IMR-90 (cell line): ENCODE measurements around the gene LRP1-AS. TPM values are rescaled to one million over a fixed set of nuclear protein-coding genes. Genes with fewer than 3 reads are reported as not detected.

Experiments
- ATAC-seq: fragments of 200-7000 bp; cut with Tn5 transposase; 2 replicates; pipeline ENCODE4 v1.9.1; 2020; ENCODE audit warnings: low read depth, mild to moderate bottlenecking, moderate library complexity
- BruUV-seq: library from RNA; stranded (reverse); fragments of 400-500 nt; replicated peaks from 2 replicates; lab custom pipeline; 2021; lab: Mats Ljungman, UMichigan
- CTCF ChIA-PET: fragments of 300-600 bp; formaldehyde crosslinking; extraction: SDS; loops from one replicate; lab custom pipeline; 2021; ENCODE audit warnings: antibody characterized with exemption; lab: Yijun Ruan, JAX
- POLR2A ChIA-PET: fragments of 300-600 bp; sonication (Branson Sonifier 250); formaldehyde crosslinking; loops from one replicate; lab custom pipeline; 2022; ENCODE audit warnings: antibody characterized with exemption; ENCODE audit not compliant: unreplicated experiment; lab: Charles Lee
- DNase-seq: peaks from one replicate; pipeline ENCODE4 v3.0.0; 2013
- H2AFZ ChIP-seq: replicated peaks from 2 replicates; pipeline ENCODE3; 2013; ENCODE audit warnings: low read length, mild to moderate bottlenecking; ENCODE audit not compliant: poor library complexity
- H2AK5ac ChIP-seq: 2 replicates; pipeline ENCODE4 v1.6.1; 2013; ENCODE audit warnings: low read depth, low read length, inconsistent platforms
- H2AK9ac ChIP-seq: replicated peaks from 2 replicates; pipeline ENCODE3; 2013; ENCODE audit warnings: mild to moderate bottlenecking, low read depth, low read length, moderate library complexity; ENCODE audit not compliant: poor library complexity
- H2BK120ac ChIP-seq: 2 replicates; pipeline ENCODE4 v1.6.1; 2013; ENCODE audit warnings: low read depth, low read length, inconsistent platforms
- H2BK15ac ChIP-seq: 3 replicates; pipeline ENCODE4 v1.6.1; 2013; ENCODE audit warnings: low read depth, low read length, inconsistent platforms
- H2BK20ac ChIP-seq: 2 replicates; pipeline ENCODE4 v1.6.1; 2013; ENCODE audit warnings: low read depth, mild to moderate bottlenecking, inconsistent platforms, low read length, moderate library complexity
- H2BK5ac ChIP-seq: 2 replicates; pipeline ENCODE4 v1.6.1; 2013; ENCODE audit warnings: mild to moderate bottlenecking, low read depth, low read length, inconsistent platforms; ENCODE audit not compliant: poor library complexity, severe bottlenecking
- H3K14ac ChIP-seq: replicated peaks from 2 replicates; pipeline ENCODE4 v1.6.1; 2013; ENCODE audit warnings: low read depth, low read length, inconsistent platforms
- H3K18ac ChIP-seq: 2 replicates; pipeline ENCODE4 v1.6.1; 2013; ENCODE audit warnings: low read depth, low read length, control low read depth
- H3K23ac ChIP-seq: 2 replicates; pipeline ENCODE4 v1.6.1; 2013; ENCODE audit warnings: low read depth, low read length, inconsistent platforms
- H3K27ac ChIP-seq: 2 replicates; pipeline ENCODE4 v1.5.1; 2013; ENCODE audit warnings: mild to moderate bottlenecking, control low read depth, low read length; ENCODE audit not compliant: insufficient read depth
- H3K27me3 ChIP-seq: 2 replicates; pipeline ENCODE4 v1.6.1; 2013; ENCODE audit warnings: low read length; ENCODE audit not compliant: control insufficient read depth, insufficient read depth
- H3K36me3 ChIP-seq: 2 replicates; pipeline ENCODE4 v1.6.1; 2013; ENCODE audit warnings: low read length, mixed read lengths; ENCODE audit not compliant: control insufficient read depth, insufficient read depth
- H3K4ac ChIP-seq: 2 replicates; pipeline ENCODE4 v1.6.1; 2013; ENCODE audit warnings: low read depth, low read length, inconsistent platforms
- H3K4me1 ChIP-seq: 2 replicates; pipeline ENCODE4 v1.6.1; 2013; ENCODE audit warnings: low read length, mixed read lengths; ENCODE audit not compliant: control insufficient read depth, insufficient read depth
- H3K4me2 ChIP-seq: 2 replicates; pipeline ENCODE4 v1.6.1; 2013; ENCODE audit warnings: low read depth, mild to moderate bottlenecking, control low read depth, low read length, moderate library complexity
- H3K4me3 ChIP-seq: 2 replicates; pipeline ENCODE4 v1.5.1; 2013; ENCODE audit warnings: low read depth, mild to moderate bottlenecking, control low read depth, low read length, moderate library complexity; ENCODE audit not compliant: insufficient read depth
- H3K56ac ChIP-seq: 2 replicates; pipeline ENCODE4 v1.6.1; 2013; ENCODE audit warnings: low read length, inconsistent platforms; ENCODE audit not compliant: insufficient read depth; ENCODE audit errors: extremely low read depth
- H3K79me1 ChIP-seq, 2 experiments: 2 replicates each; pipeline ENCODE4 v1.6.1; 2013; ENCODE audit warnings: low read length in 2 of 2, inconsistent platforms in 1 of 2, low read depth in 1 of 2
- H3K9ac ChIP-seq: 2 replicates; pipeline ENCODE4 v1.6.1; 2013; ENCODE audit warnings: low read depth, low read length, control low read depth
- H3K9me1 ChIP-seq: 2 replicates; pipeline ENCODE4 v1.6.1; 2013; ENCODE audit warnings: low read length, inconsistent platforms; ENCODE audit not compliant: insufficient read depth
- H3K9me3 ChIP-seq: 2 replicates; pipeline ENCODE4 v1.6.1; 2013; ENCODE audit warnings: low read length; ENCODE audit not compliant: control insufficient read depth, insufficient read depth
- H4K20me1 ChIP-seq: 2 replicates; pipeline ENCODE4 v1.6.1; 2013; ENCODE audit warnings: low read length, inconsistent platforms; ENCODE audit not compliant: insufficient read depth
- H4K5ac ChIP-seq: 2 replicates; pipeline ENCODE4 v1.6.1; 2013; ENCODE audit warnings: mild to moderate bottlenecking, low read depth, low read length, control low read depth
- H4K8ac ChIP-seq, 2 experiments: 2 replicates each; pipeline ENCODE4 v1.6.1; 2013; ENCODE audit warnings: low read depth in 2 of 2, low read length in 2 of 2, control low read depth in 1 of 2, inconsistent platforms in 1 of 2
- H4K91ac ChIP-seq: 2 replicates; pipeline ENCODE4 v1.6.1; 2013; ENCODE audit warnings: low read depth, low read length, inconsistent platforms; ENCODE audit not compliant: insufficient read depth
- BHLHE40 ChIP-seq: fragments of 150-350 bp; IDR thresholded peaks from 2 replicates; pipeline ENCODE4 v1.6.1; 2016; ENCODE audit warnings: mild to moderate bottlenecking, low read depth, low read length
- CEBPB ChIP-seq: IDR thresholded peaks from 2 replicates; pipeline ENCODE4 v1.6.1; 2012; ENCODE audit warnings: low read depth, low read length, improper control_type of control experiment
- CTCF ChIP-seq: conservative IDR thresholded peaks from 2 replicates; pipeline ENCODE4 v1.5.1; 2012; ENCODE audit warnings: mild to moderate bottlenecking, low read depth, low read length, improper control_type of control experiment
- FOS ChIP-seq: fragments of 150-350 bp; IDR thresholded peaks from 2 replicates; pipeline ENCODE4 v1.6.1; 2016; ENCODE audit warnings: low read depth, low read length
- MXI1 ChIP-seq: IDR thresholded peaks from 2 replicates; pipeline ENCODE4 v1.6.1; 2012; ENCODE audit warnings: low read depth, mild to moderate bottlenecking, low read length, moderate library complexity, borderline replicate concordance
- NFE2L2 ChIP-seq: fragments of 150-350 bp; IDR thresholded peaks from 2 replicates; pipeline ENCODE4 v1.6.1; 2016; ENCODE audit warnings: low read depth, mild to moderate bottlenecking, low read length
- RAD21 ChIP-seq: IDR thresholded peaks from 2 replicates; pipeline ENCODE4 v1.6.1; 2012; ENCODE audit warnings: low read length, improper control_type of control experiment
- RCOR1 ChIP-seq: IDR thresholded peaks from 2 replicates; pipeline ENCODE4 v1.6.1; 2012; ENCODE audit warnings: mild to moderate bottlenecking, low read length, improper control_type of control experiment; ENCODE audit not compliant: insufficient replicate concordance
- RFX5 ChIP-seq: IDR thresholded peaks from 2 replicates; pipeline ENCODE4 v1.8.0; 2012; ENCODE audit warnings: low read depth, mild to moderate bottlenecking, low read length, moderate library complexity
- SMC3 ChIP-seq: fragments of 150-350 bp; IDR thresholded peaks from 2 replicates; pipeline ENCODE4 v1.6.1; 2016; ENCODE audit warnings: low read depth, mild to moderate bottlenecking, antibody characterized with exemption, low read length, moderate library complexity
- WGBS, 2 experiments: methylation state at CpG; one replicate each; pipeline versions ENCODE4 v1.1.5 to v1.1.7; 2013; ENCODE audit warnings: missing lambda C conversion rate in 2 of 2; ENCODE audit not compliant: insufficient read length in 1 of 2; ENCODE audit errors: extremely low coverage in 2 of 2; 5-methylcytosine and 5-hydroxymethylcytosine counted together
- dilution Hi-C: fragments of 300-500 bp; cut with HindIII; formaldehyde crosslinking; loops from one replicate; pipeline ENCODE4 v1.14.3; 2018; ENCODE audit warnings: low sequenced_read_pairs; ENCODE audit not compliant: unreplicated experiment
- in situ Hi-C: fragments of 300-500 bp; cut with MboI; formaldehyde crosslinking; loops from 3 replicates; pipeline ENCODE4 v1.14.3; 2019; ENCODE audit warnings: low sequenced_read_pairs, inconsistent platforms, mixed read lengths
- intact Hi-C: fragments of 100-400 bp; cut with micrococcal nuclease; formaldehyde crosslinking; loops from 2 replicates; pipeline ENCODE4 v1.10.0; 2022
- polyA plus RNA-seq, 3 experiments: library from polyadenylated mRNA; depleted of rRNA; stranded (reverse); fragments of >200 nt; gene quantifications; 2 replicates each; pipeline ENCODE4 v1.2.3, GENCODE V29; 2012; ENCODE audit warnings: low replicate concordance in 1 of 3
- total RNA-seq: library from RNA; depleted of rRNA; stranded (reverse); fragments of >200 nt; gene quantifications from 2 replicates; pipeline ENCODE4 v1.2.3, GENCODE V29; 2012

Gene LRP1-AS
- total and polyA plus RNA-seq, 2 of the 4 experiments (the other 2 are of a cell fraction), result not detected

GRCh38 chr12:57116580-57117281 is 30.7 kb downstream of the LRP1-AS start:
- Histone ChIP-seq H3K23ac (no peak overlapping the region), H3K9ac (no peak overlapping the region), H2AK5ac (0 out of 2 replicates have a peak overlapping the region, but pooled peaks have one; percentile 21), H2BK15ac (no peak overlapping the region), H3K9me1 (peaks cover 8% of the 10 kb centered on the region), H3K27ac (no peak overlapping the region), H3K4ac (no peak overlapping the region), H3K14ac (no peak overlapping the region), H4K8ac (no peak overlapping the region), H3K27me3 (no peaks in the 10 kb centered on the region), H2BK120ac (no peak overlapping the region), H2BK20ac (no peak overlapping the region), H3K4me1 (peaks cover 8% of the 10 kb centered on the region), H4K20me1 (peaks cover 3% of the 10 kb centered on the region; the same call in 1 of the 2 replicates), H3K36me3 (no peaks in the 10 kb centered on the region), H3K4me3 (no peak overlapping the region), H3K56ac (no peak overlapping the region), H4K5ac (no peak overlapping the region), H2BK5ac (no peak overlapping the region), H2AFZ (no peak overlapping the region), H4K91ac (no peak overlapping the region), H3K4me2 (no peak overlapping the region), H3K79me1 (0 out of 4 replicates have a peak, but pooled peaks cover 0 to 3% of the 10 kb centered on the region in 2 experiments), H3K9me3 (no peaks in the 10 kb centered on the region), H2AK9ac (no peak overlapping the region), H3K18ac (no peak overlapping the region)
- 84% methylated on average over 4 of the region's 5 CpGs; no CpG with 5 or more reads in 1 of the 2 experiments for WGBS, 2 experiments
- CTCF ChIA-PET, result no interaction called here
- in situ Hi-C loops (no loop called here), dilution Hi-C loops (no loop called here), intact Hi-C loops (no loop called here)
- POLR2A ChIA-PET, result no interaction called here
- BruUV-seq, result no TSS peak
- TF ChIP-seq CEBPB (no peak), RCOR1 (no peak), FOS (no peak), CTCF (no peak), MXI1 (no peak), RFX5 (no peak), RAD21 (no peak), BHLHE40 (no peak), NFE2L2 (no peak), SMC3 (no peak)
- ATAC-seq, result no peak
- DNase-seq, result no peak
